ENCODE measurements around the gene IGLL5.

- TF ChIP-seq, protein P1, sequence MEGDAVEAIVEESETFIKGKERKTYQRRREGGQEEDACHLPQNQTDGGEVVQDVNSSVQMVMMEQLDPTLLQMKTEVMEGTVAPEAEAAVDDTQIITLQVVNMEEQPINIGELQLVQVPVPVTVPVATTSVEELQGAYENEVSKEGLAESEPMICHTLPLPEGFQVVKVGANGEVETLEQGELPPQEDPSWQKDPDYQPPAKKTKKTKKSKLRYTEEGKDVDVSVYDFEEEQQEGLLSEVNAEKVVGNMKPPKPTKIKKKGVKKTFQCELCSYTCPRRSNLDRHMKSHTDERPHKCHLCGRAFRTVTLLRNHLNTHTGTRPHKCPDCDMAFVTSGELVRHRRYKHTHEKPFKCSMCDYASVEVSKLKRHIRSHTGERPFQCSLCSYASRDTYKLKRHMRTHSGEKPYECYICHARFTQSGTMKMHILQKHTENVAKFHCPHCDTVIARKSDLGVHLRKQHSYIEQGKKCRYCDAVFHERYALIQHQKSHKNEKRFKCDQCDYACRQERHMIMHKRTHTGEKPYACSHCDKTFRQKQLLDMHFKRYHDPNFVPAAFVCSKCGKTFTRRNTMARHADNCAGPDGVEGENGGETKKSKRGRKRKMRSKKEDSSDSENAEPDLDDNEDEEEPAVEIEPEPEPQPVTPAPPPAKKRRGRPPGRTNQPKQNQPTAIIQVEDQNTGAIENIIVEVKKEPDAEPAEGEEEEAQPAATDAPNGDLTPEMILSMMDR (IDR thresholded peaks at IDR 0.05) = no peak
- TF ChIP-seq POLR2A (IDR thresholded peaks at IDR 0.05) = no peak
Measured at GRCh38 chr22:22908495-22908861, 20.9 kb downstream of the IGLL5 start.

Measured in uterus (tissue), 2 donors.